Activated CD4-positive, alpha-beta T cell treated with anti-CD3 and anti-CD28 coated beads, Interleukin-2, amount 50 U/mL, for 16 hours (primary cell): Measurements from ENCODE around the gene FEM1B.
"Not testable (repeated sequence)": the region's sequence is repeated elsewhere in the genome, so short reads cannot be mapped to it uniquely, and the experiment has no call there.

Experiments used
- DNase-seq: peaks from one replicate; pipeline ENCODE4 v3.0.0-alpha.2; 2020

FEM1B gene

GRCh38 chr15:68277603-68278344 is at the start of gene FEM1B:
Gene FEM1B (plus strand): TSS chr15:68277745. CDS start chr15:68278418, 673 bp downstream.
- peak; percentile 90 for DNase-seq

GRCh38 chr15:68228143-68228970 is 49.2 kb upstream of the FEM1B start:
- no peak for DNase-seq

- peak; percentile 18 for DNase-seq
Measured at GRCh38 chr15:68228971-68229385, 48.6 kb upstream of the FEM1B start.

- peak; percentile 81 for DNase-seq
Measured at GRCh38 chr15:68229386-68230156, 48.0 kb upstream of the FEM1B start, which contains the start of gene CLN6. Gene CLN6 (minus strand): TSS chr15:68229728. CDS start chr15:68229584, 144 bp downstream.

- DNase-seq = no peak
Measured at GRCh38 chr15:68230157-68231100, 47.1 kb upstream of the FEM1B start.

- DNase-seq = no peak
Measured at GRCh38 chr15:68231102-68231818, 46.3 kb upstream of the FEM1B start.

- DNase-seq = no peak
Measured at GRCh38 chr15:68232449-68232848, 45.1 kb upstream of the FEM1B start.

- no peak for DNase-seq
Measured at GRCh38 chr15:68232937-68233336, 44.6 kb upstream of the FEM1B start.

GRCh38 chr15:68234060-68234459 is 43.5 kb upstream of the FEM1B start:
- DNase-seq = no peak

- not testable (repeated sequence) for DNase-seq
Measured at GRCh38 chr15:68234520-68234919, 43.0 kb upstream of the FEM1B start.

- DNase-seq = no peak
Measured at GRCh38 chr15:68235022-68235421, 42.5 kb upstream of the FEM1B start.

- no peak for DNase-seq
Measured at GRCh38 chr15:68239025-68239424, 38.5 kb upstream of the FEM1B start.

GRCh38 chr15:68241088-68241935 is 36.2 kb upstream of the FEM1B start:
- DNase-seq = no peak

- no peak for DNase-seq
Measured at GRCh38 chr15:68244235-68244634, 33.3 kb upstream of the FEM1B start.

- no peak for DNase-seq
Measured at GRCh38 chr15:68249058-68249713, 28.4 kb upstream of the FEM1B start.

GRCh38 chr15:68252925-68253534 is 24.5 kb upstream of the FEM1B start:
- DNase-seq = peak; percentile 58

GRCh38 chr15:68256675-68257450 is 20.7 kb upstream of the FEM1B start:
- peak; percentile 62 for DNase-seq

GRCh38 chr15:68258692-68259091 is 18.9 kb upstream of the FEM1B start:
- DNase-seq = no peak
